NK-92 treated with Interleukin-12 subunit alpha and Interleukin-12 subunit beta, amount 100 ng/mL, for 24 hours (cell line): ENCODE data around the gene ATP8A2.
"Not testable (repeated sequence)": the region's sequence is repeated elsewhere in the genome, so short reads cannot be mapped to it uniquely, and the experiment has no call there.

Source experiments
- DNase-seq: peaks from one replicate; lab custom pipeline; 2025; lab: John Stamatoyannopoulos, UW

The ATP8A2 gene

GRCh38 chr13:26038931-26039475 lies 667.2 kb downstream of the ATP8A2 start:
- DNase-seq: no peak

- no peak for DNase-seq
These were observed 669.7 kb downstream of the ATP8A2 start for GRCh38 chr13:26041444-26041843.

- DNase-seq: no peak
These were observed 671.0 kb downstream of the ATP8A2 start for GRCh38 chr13:26042785-26043184.

- DNase-seq: no peak
These were observed 673.4 kb downstream of the ATP8A2 start for GRCh38 chr13:26045142-26045541.

- no peak for DNase-seq
These were observed 674.9 kb downstream of the ATP8A2 start for GRCh38 chr13:26046639-26047038.

- DNase-seq: no peak
These were observed 675.3 kb downstream of the ATP8A2 start for GRCh38 chr13:26047040-26047439.

GRCh38 chr13:26048741-26049140 lies 677.0 kb downstream of the ATP8A2 start:
- no peak for DNase-seq

GRCh38 chr13:26050568-26051230 lies 678.9 kb downstream of the ATP8A2 start:
- DNase-seq: no peak

GRCh38 chr13:26051231-26051656 lies 679.5 kb downstream of the ATP8A2 start:
- DNase-seq: no peak

- no peak for DNase-seq
These were observed 680.0 kb downstream of the ATP8A2 start, which contains the start of gene SHISA2 for GRCh38 chr13:26051657-26052311. TSS of gene SHISA2 (minus strand) at chr13:26052016. CDS start at chr13:26050975, 1,041 bp downstream.

GRCh38 chr13:26052337-26052736 lies 680.6 kb downstream of the ATP8A2 start:
- no peak for DNase-seq

GRCh38 chr13:26053418-26053980 lies 681.7 kb downstream of the ATP8A2 start:
- no peak for DNase-seq

- DNase-seq: no peak
These were observed 683.1 kb downstream of the ATP8A2 start for GRCh38 chr13:26054896-26055295.

GRCh38 chr13:26058704-26059103 lies 686.9 kb downstream of the ATP8A2 start:
- DNase-seq: no peak

- DNase-seq: no peak
These were observed 688.6 kb downstream of the ATP8A2 start for GRCh38 chr13:26060357-26060756.

- no peak for DNase-seq
These were observed 689.5 kb downstream of the ATP8A2 start for GRCh38 chr13:26061256-26061655.

- DNase-seq: no peak
These were observed 690.2 kb downstream of the ATP8A2 start for GRCh38 chr13:26061947-26062346.

GRCh38 chr13:26062853-26063444 lies 691.2 kb downstream of the ATP8A2 start:
- no peak for DNase-seq

- DNase-seq: not testable (repeated sequence)
These were observed 694.7 kb downstream of the ATP8A2 start for GRCh38 chr13:26066492-26066891.

GRCh38 chr13:26067601-26068000 lies 695.8 kb downstream of the ATP8A2 start:
- no peak for DNase-seq

GRCh38 chr13:26068372-26068771 lies 696.6 kb downstream of the ATP8A2 start:
- DNase-seq: not testable (repeated sequence)

- DNase-seq: not testable (repeated sequence)
These were observed 697.9 kb downstream of the ATP8A2 start for GRCh38 chr13:26069642-26070041.

- no peak for DNase-seq
These were observed 699.9 kb downstream of the ATP8A2 start for GRCh38 chr13:26071691-26072090.
